Endothelial cell (in vitro differentiated cells): Measurements from ENCODE around the gene MLLT3. TPM values are rescaled to one million over a fixed set of nuclear protein-coding genes. Genes with fewer than 3 reads are reported as not detected.

Source experiments
- DNase-seq: peaks from one replicate; pipeline ENCODE4 v3.0.0; 2021; ENCODE audit warnings: low spot score
- H3K27ac Mint-ChIP-seq: one replicate; pipeline ENCODE4 v1.8.0; 2021; ENCODE audit warnings: mixed read lengths, inconsistent platforms; ENCODE audit not compliant: unreplicated experiment
- H3K27me3 Mint-ChIP-seq: one replicate; pipeline ENCODE4 v1.8.0; 2021; ENCODE audit warnings: mild to moderate bottlenecking, moderate library complexity, mixed read lengths, inconsistent platforms; ENCODE audit not compliant: unreplicated experiment
- H3K36me3 Mint-ChIP-seq: one replicate; pipeline ENCODE4 v1.8.0; 2021; ENCODE audit warnings: mild to moderate bottlenecking, low read depth, mixed read lengths, inconsistent platforms; ENCODE audit not compliant: unreplicated experiment
- H3K4me1 Mint-ChIP-seq: one replicate; pipeline ENCODE4 v1.8.0; 2021; ENCODE audit warnings: mild to moderate bottlenecking, mixed read lengths, inconsistent platforms; ENCODE audit not compliant: unreplicated experiment
- H3K4me3 Mint-ChIP-seq: one replicate; pipeline ENCODE4 v1.8.0; 2021; ENCODE audit warnings: mild to moderate bottlenecking, mixed read lengths, inconsistent platforms; ENCODE audit not compliant: unreplicated experiment
- H3K9me3 Mint-ChIP-seq: one replicate; pipeline ENCODE4 v1.8.0; 2021; ENCODE audit warnings: mixed read lengths, inconsistent platforms; ENCODE audit not compliant: unreplicated experiment
- CTCF ChIP-seq: fragments of 200-600 bp; sonication (generic); IDR thresholded peaks from one replicate; pipeline ENCODE4 v1.5.0; 2021; ENCODE audit warnings: antibody characterized with exemption; ENCODE audit not compliant: unreplicated experiment
- total RNA-seq: library from RNA; stranded (reverse); fragmentation: NEBNext Ultra II Directional; extraction: Animal tissue kit (Norgen Biotek cat#: 25700); gene quantifications from one replicate; pipeline ENCODE4 v1.2.1, GENCODE V29; 2021; ENCODE audit not compliant: unreplicated experiment

MLLT3 gene
- total RNA-seq, 1 donor from 2014 or later: 25.2 TPM

GRCh38 chr9:20363233-20363632 lies 259.1 kb downstream of the MLLT3 start:
- H3K27ac Mint-ChIP-seq: no peak overlapping the region
- no peak overlapping the region for H3K4me3 Mint-ChIP-seq
- H3K36me3 Mint-ChIP-seq: no peaks in the 10 kb centered on the region
- H3K9me3 Mint-ChIP-seq: no peaks in the 10 kb centered on the region
- no peak for DNase-seq
- H3K4me1 Mint-ChIP-seq: no peaks in the 10 kb centered on the region
- no peaks in the 10 kb centered on the region for H3K27me3 Mint-ChIP-seq
- no peak for TF ChIP-seq CTCF

- no peak overlapping the region for H3K4me3 Mint-ChIP-seq
- H3K27ac Mint-ChIP-seq: no peak overlapping the region
- no peak for TF ChIP-seq CTCF
- no peak for DNase-seq
- no peaks in the 10 kb centered on the region for H3K36me3 Mint-ChIP-seq
- H3K27me3 Mint-ChIP-seq: no peaks in the 10 kb centered on the region
- no peaks in the 10 kb centered on the region for H3K9me3 Mint-ChIP-seq
- H3K4me1 Mint-ChIP-seq: peaks cover 10% of the 10 kb centered on the region
Measured at GRCh38 chr9:20361656-20362570, 260.4 kb downstream of the MLLT3 start.

GRCh38 chr9:20361229-20361628 lies 261.1 kb downstream of the MLLT3 start:
- TF ChIP-seq CTCF: no peak
- no peak for DNase-seq
- no peak overlapping the region for H3K4me3 Mint-ChIP-seq
- no peaks in the 10 kb centered on the region for H3K9me3 Mint-ChIP-seq
- H3K27me3 Mint-ChIP-seq: no peaks in the 10 kb centered on the region
- peaks cover 16% of the 10 kb centered on the region for H3K4me1 Mint-ChIP-seq
- H3K27ac Mint-ChIP-seq: no peak overlapping the region
- H3K36me3 Mint-ChIP-seq: no peaks in the 10 kb centered on the region

GRCh38 chr9:20358207-20358606 lies 264.1 kb downstream of the MLLT3 start:
- H3K27ac Mint-ChIP-seq: no peak overlapping the region
- no peak overlapping the region for H3K4me3 Mint-ChIP-seq
- no peak for TF ChIP-seq CTCF
- no peaks in the 10 kb centered on the region for H3K27me3 Mint-ChIP-seq
- peaks cover 39% of the 10 kb centered on the region for H3K4me1 Mint-ChIP-seq
- H3K36me3 Mint-ChIP-seq: no peaks in the 10 kb centered on the region
- DNase-seq: no peak
- H3K9me3 Mint-ChIP-seq: no peaks in the 10 kb centered on the region

GRCh38 chr9:20357037-20357432 lies 265.3 kb downstream of the MLLT3 start:
- no peak for TF ChIP-seq CTCF
- DNase-seq: no peak
- no peaks in the 10 kb centered on the region for H3K36me3 Mint-ChIP-seq
- peak overlapping the region; percentile 68 for H3K27ac Mint-ChIP-seq
- H3K4me1 Mint-ChIP-seq: peaks cover 39% of the 10 kb centered on the region
- peak overlapping the region; percentile 60 for H3K4me3 Mint-ChIP-seq
- H3K9me3 Mint-ChIP-seq: no peaks in the 10 kb centered on the region
- H3K27me3 Mint-ChIP-seq: no peaks in the 10 kb centered on the region
